Kidney glomerular epithelial cell (primary cell): Measurements from ENCODE around the gene PHF2.

Experiments
- DNase-seq: peaks from one replicate; lab custom pipeline; 2025; lab: John Stamatoyannopoulos, UW

Gene PHF2

DNA sequence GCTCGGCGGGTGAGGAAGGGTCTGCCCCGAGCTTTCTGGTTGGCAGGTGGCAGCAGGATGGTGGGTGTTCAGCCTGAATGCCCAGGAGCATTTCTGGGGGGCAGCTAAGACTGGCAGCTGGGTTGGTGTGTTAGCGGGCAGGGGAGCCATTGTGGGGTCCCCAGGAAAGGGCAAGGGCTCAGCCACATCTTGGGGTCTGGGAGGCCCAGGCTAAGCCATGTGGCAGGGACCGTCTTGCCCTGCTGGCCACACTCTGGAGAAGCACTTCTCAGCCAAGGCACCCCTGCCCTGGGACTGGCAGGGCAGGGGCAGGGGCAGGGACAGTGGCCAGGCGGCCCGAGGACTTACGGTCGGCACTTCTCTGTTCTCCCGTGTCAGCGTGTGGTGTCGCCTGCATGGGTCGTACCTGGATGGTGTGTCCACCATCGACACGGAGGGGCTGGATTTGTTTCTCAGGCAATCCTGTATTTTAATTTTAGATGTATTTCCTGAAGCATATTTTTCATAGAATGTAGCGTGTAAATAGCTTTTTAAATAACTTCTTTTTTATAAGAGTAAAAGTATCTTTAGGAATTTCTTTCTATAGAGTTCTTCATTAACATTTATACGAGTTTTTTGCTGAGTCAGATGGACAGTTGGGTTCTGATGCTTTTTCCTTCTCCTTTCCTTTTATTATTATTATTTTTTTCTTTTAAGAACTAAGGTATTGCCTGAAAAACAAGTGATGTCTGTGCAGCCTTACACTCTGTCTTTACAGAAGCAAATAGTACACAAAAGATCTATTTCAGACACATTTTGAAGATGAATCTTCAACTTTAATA, 102.0 kb downstream of the PHF2 start:
- DNase-seq = no peak

DNA sequence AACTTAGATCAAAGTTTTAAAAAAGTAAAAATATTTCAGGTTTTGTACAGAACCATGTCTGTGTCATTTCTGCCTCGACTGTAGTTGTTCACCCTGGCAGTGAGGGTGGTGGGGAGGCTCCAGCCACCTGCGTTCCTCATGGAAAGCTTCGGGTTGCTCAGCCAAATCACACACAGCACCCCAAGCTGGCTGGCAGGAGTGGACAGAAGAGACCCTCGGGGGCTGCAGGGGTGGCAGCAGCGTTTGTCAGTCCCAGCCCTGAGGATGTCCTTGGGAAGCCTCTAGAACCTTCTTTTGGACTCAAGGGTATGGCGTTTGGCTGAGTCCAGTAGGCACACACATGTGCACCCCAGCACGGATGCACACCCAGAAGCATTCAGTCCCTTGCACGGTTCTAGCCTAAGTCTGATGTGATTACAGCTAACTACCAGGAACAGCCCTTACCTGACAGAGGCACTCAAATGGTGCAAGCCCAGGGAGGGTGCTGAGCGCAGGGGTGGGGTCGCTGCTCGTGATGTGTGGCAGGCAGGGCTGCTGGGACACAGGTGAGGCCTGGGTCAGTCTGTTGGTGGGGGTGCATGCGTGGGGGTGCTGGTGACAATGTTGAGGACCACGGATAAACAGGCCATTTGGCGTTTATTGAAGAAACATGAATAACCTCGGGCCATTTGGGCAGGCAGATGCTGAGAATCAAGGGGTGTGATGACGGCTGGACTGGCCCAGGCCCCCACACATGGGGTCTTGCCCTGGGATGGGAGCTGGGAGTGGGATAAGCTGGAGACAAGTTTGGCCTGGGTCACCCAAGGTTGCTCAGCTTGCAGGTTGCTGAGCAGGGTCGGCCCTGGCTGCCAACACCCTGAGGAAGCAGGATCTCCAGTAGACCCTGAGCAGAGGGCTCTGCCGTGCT, 103.4 kb downstream of the PHF2 start:
- no peak for DNase-seq

DNA sequence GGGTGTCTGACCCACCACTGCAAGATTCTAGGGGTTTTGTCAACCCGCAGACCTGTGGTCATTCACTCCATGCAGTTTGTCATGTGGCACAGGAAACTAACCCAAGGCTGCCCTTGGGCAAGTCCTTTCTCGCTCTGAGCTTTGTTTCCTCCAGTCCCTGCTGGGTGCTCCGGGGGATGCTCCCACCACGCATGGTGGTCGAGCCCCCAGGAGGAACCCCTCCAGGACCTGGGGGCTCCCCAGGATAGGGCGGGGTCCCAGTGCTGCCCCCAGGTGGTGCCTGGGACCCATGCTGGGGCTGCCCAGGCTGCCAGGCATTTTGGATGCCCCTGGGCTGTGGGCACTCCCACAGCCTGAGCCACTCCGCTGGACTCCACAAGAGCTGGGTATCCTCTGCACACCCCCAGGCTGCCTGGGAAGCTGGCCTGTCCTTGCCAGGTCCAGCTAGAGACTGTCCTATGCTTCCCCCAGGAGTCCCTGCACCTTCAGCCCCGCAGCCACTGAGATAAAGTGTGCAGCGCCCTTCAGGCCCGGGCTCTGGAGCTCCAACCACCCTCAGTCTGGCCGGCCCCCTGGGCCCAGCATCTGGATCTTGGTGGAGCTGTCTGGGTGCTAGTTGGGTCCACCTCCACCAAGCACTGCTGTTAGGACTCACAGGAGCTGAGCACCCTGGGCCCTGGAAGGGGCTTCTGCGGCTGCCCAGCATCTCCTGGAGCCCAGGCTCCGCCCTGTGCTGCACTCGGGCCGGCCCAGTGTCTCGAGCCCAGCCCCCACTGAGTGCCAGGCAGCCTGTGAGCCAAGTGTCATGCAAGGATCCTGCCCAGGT, 104.3 kb downstream of the PHF2 start:
- no peak for DNase-seq

DNA sequence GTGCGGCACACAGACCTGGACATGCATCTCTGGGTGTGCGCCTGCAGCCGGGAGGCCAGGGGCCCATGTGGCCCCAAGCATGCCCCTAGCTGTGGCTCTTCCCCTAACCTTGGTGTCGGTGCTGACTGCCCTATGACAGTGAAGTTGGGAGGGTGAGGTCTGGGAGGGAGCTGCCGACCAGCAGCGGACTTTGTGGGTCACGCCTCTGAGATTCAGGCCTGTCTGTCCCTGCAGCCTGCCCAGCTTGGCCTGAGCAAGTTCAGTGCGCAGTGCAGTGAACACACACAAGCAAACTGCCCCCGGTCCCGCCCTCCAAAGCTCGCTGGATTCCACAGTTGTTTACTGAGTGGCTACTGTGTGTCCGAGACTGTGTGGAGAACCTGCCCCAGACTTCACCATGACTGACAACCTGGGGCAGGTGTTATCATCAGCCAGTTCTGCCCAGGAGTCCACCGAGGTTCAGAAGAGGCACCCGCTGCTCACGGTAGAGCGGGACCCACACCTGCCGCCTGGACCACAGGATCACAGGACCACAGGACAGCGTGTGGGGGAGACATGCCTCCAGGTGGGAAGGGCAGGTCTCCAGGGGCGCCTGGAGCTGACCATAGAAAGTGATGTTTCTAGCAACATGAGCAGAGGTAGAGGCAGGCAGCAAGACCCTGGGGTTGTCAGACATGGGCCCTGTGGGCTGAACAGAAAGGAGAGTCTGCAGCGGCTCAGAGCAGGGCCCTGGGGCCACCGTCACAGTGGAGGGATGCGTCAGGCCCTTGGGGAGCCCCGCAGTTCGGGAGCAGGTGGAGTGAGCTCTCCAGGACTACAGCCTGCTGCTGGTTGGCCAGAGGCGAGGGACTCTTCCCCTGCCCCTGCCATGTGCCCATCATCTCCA, 105.1 kb downstream of the PHF2 start:
- DNase-seq = no peak

DNA sequence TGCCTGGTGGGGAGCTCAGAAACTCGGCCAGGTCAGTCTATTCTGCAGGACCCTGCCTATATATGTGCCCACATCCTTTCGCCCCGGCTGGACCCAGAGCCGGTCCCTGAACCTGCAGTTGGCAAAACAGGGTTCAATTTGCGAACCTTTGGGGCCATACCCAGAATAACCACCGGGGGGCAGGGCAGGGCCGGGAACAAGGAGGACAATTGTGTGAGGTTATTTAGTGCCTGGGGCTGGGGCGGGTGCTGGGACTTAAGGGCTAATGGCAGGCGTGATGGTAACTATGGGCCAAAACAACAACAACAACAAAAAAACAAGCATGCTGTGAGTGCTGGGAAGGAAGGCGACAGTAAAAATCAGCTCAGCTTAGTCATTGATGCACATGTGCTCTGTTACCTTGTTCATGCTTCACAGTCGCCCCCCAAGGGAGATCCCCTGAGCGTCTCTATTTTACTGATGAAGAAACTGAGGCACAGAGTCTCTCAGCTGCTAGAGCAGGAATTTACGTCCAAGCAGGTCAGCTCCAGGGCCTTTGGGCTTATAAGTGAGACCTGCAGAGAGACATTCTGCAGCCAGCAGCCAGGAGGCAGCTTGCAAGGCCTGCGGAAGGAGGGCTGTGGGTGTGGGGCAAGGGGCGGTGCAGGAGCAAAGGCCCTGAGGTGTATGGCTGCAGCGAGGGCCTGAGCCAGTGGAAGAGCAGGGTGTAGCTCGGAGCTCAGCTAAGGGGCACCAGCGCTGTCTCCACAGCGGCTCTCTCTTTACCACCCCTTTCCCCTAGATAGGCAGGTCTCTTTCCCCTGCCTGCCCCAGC, 106.0 kb downstream of the PHF2 start:
- peak; percentile 21 for DNase-seq

DNA sequence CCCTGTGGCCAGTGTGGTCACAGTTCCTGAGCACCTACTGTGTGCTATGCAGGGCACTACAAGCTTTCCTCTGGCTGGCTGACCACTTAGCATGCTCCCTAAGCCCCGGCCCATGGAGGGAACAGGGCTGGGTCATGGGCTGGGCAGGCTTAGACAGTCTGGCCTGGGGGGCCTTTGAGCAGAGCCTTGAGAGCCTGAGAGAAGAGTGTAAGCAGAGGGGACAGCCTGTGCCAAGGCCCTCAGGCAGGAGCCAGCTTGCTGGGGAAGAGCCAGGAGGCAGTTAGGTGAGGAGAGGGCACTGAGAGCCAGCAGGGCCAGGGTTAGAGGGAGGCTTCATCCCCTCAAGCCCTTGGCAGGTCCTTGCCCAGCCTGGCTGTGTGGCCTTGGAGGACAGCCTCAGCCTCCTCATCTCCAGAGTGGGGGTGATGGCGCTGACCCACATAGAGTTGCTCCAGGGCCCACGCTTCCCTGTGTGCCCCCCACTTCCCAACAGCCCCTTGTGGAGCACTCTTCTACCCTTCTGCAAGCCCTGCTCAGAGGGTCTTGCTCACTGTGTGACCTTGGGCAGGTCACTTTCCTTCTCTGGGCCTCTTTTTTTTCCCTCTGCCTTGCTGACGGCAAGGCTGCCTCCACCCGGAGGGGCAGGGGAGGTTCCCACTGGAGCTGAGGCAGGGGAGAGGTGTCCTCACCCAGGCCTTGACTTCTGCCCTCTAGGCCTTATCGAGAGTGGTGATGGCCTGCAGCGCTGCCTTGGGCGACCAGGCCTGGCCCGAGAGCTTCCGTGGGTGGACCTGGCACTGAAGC, 107.1 kb downstream of the PHF2 start:
- DNase-seq = no peak

DNA sequence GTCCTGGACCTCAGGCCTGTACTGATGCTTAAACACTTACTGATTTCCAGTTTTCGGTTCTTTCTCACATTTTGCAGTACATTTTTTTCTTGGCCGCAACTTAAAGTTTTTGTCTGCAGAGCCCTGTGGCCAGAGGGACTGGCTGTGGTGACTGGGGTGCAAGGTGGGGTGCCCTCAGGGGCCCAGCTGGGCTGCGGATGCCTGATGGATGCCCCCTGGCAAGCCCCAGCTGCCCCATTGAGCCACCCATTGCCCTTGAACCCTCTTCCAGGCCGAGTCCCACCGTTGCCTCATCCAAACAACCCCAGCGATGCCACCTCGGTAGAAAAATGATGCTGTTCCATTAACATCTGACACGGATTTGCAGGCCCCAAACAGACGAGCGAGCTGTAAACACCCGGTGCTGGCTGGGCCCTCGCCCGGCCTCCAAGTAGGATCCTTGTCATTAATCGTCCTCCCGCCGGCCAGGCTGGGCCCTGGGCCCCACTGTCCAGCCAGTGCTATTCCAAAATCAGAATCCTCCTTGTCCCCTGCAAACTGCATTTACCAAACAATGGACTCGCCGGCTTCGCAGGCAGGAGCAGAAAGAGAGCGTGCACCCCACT, 107.9 kb downstream of the PHF2 start:
- no peak for DNase-seq

DNA sequence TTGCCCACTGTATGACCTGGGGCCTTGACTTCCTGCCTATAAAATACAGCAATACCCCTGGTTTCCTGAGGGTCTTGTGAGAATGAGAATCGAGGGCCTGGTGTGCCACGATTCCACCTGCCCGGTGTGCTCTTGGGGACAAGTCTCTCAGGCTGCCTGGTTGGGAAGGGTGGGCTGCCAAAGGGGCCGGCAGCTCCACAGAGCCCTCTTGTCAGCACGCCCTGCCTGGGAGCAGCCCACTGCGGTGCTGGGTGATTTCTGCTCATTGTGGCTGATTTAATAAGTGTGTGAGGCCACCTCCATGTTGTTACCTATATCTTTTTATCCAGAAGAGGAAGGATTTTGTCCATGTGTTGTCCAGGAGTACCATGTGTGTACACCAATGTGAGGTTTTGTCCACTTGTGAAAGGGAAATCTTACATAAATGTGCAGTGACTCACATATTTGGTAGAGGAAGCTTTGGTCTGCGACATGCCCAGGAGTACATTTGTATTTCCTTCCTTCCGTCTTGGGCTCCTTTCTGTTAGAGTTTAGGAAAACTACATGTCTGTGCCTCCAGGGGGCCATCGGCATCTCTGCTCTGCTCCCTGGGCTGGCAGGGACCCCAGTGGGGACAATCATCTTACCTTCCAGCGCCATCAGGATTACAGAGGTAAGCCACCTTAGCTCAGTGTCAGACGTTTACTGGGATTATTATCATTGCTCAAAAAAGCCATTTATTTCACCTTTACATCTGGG, 108.6 kb downstream of the PHF2 start:
- DNase-seq = no peak

DNA sequence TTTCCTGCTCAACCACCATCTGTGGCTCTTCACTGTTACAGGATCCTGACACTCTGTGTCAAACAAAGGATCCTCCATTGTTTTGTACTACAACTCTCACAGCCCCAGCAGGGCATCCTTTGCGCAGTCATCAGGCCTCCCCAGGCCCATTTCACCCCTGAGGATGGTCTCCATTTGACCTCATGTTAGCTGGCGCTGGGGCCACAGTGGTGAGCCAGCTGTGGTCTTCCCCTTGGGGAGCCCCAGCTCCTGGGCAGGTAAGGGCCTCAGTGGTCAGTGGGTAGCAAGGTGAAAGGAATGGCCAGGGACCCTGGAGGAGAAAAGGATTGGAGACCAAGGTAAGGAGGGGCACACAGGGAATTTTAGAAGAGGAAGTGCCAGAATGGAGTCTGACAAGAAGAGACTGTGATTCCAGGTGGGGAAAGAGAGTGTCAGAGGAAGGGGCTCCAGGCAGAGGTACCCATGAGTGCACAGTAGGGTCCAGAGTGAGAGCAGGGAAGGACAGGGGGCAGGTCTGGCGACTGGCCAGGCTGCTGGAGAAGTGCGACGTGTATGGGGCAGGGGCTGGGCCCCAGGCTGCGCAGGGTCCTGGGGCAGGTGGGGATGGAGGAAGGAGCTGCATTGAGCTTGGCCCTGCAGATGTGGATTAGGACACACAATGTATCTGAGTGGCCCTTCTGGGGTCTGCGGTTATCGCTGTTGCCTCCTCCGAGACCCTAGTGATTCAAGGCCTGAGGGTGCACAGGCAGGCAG, 109.9 kb downstream of the PHF2 start:
- no peak for DNase-seq

DNA sequence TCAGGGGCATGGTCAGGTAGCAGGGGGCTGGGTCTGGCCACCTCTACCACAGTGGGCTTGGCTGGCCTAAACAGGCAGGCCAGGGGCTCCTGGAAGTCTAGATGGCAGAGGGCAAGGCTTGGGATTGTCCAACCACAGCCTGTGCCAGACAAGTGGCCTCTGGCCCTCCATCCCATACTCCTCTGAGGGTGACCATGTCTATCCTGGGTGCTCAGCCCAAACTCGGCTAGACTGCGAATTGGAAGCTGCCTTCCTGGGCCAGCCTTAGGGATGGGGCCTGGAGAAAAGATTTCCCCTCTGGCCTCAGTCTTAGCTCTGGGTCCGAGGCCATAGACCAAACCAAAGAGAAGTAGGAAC, 110.5 kb downstream of the PHF2 start:
- DNase-seq = no peak

DNA sequence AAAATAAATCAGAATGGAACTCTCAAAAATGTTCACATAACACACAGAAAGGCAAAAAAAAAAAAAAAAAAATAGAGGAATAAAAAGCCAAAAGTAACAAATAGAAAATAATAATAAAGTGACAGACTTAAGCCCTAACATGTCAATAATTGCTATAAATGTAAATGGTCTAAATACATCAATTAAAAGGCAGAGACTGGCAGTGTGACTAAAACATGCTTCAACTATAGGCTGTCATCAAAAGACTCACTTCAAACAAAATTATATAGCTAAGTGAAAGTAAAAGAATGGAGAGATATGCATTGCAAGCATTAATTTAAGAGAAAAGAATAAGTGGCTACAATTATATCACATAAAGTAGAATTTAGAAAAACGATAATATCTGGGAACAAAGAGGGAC, 114.2 kb downstream of the PHF2 start:
- DNase-seq = no peak

DNA sequence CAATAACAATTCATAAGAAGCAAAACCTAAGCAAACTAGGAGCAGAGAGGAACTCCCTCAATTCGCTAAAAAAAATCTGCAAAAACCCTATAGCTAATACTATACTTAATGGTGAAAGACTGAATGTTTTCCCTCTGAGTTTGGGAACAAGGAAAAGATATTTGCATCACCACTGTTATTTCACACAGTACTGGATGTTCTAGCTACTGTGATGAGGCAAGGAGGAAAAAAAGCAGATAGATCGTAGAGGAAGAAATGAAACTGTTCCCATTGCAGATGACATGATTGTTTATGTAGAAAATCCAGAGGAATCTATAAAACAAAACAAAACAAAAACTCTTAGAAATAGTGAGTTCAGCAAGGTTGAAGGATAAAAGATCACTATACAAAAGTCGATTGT, 116.7 kb downstream of the PHF2 start:
- no peak for DNase-seq

DNA sequence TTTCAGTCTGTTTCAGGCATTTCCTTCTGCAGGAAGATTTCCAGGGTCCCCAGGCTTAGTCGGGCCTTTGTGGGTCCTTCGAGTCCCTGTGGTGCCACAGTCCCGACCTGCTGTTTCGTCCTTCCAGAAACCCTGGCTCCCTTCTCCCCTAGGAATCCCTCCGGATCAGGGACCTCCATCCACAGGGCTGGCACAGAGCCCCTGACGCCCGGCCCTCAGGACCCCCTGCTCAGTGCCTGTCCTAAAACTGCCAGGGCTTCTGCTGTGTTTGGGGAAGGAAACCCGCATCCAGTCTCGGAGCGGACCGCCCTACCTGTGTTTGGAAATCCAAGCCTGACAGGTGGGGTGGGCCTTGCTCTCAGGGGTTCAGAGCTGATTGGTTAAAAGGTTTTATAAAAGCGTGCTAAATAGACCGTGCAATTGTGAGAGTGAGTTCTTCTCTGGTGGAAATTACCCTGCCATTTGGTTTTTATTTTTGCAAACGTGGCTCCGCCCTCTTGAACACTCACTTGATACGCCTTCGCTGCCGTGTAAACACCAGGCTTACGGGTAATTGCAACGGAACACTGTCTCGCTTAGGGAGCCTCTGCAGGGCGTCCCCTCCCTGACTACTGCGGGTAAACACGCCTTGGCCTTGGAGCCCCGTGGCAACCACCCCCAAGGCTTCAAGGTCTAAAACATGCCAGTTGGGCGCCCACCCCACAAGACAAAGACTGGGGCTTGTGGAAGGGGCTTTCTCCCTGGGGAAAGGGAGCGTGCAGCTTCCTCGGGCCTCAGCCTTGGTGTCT, 121.2 kb downstream of the PHF2 start:
- DNase-seq = no peak

DNA sequence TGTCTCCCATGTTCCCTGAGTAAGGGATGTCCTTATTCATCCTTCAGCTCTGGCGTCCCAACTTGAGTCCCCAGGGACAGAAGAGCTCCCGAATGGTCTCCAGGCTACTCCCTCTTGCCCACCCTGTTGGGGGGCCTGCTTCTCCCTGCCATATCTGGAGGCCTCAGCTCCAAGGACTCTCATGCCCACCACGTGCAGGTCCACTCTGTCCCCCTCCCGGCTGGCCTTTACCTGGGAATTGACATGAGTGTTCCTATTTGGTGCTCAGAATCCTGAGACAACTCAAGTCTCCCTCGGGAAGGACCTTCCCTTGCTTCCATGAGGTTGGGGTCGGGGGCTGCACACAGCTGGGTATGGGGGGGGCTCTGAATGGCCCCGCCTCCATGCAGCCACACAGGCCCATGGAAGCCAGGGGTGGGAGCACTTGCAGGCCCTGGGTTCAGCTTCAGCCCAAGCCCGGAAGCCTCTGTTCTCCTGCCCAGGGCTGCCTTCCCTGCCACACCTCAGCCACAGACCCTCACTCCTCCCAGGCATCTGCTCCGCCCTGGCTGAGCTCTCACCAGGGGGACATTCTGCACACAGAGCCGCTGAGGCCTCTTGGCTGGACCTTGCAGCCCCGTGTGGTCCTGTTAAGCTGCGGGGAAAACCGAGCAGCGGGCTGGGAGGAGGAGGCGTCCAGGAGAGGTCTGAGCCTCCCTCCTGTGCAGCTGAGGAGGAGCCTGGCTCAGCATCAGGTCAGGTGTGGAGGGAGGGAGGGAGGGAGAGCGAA, 121.9 kb downstream of the PHF2 start:
- DNase-seq = no peak

DNA sequence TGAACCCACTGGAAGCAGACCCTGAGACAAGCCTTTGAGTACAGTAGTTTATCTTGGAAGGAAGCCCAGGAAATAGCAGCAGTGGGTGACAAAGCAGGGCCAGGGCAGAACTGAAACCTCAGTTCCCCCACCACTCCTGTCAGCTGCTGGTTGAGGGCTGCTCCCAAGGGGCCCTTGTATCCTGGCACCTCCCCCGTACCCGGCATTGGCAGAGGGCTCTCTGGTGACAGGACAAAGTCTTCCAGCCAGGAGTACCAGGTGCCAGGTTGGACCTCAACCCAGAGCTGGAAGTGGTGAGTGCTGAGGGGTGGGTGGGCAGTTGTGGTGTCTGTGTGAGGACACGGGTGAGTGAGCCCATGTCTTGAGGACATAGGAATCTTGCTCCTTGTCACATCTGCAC, 123.3 kb downstream of the PHF2 start:
- DNase-seq = no peak
